Measurements from ENCODE around the gene S100A7A. TPM values are rescaled to one million over a fixed set of nuclear protein-coding genes. Genes with fewer than 3 reads are reported as not detected.
"Not testable (repeated sequence)": the region's sequence is repeated elsewhere in the genome, so short reads cannot be mapped to it uniquely, and the experiment has no call there.

The S100A7A gene
- total and polyA plus RNA-seq, 2 of the 8 experiments (the other 6 are each of a cell fraction or from before 2014, with no cell fraction given): not detected

DNA sequence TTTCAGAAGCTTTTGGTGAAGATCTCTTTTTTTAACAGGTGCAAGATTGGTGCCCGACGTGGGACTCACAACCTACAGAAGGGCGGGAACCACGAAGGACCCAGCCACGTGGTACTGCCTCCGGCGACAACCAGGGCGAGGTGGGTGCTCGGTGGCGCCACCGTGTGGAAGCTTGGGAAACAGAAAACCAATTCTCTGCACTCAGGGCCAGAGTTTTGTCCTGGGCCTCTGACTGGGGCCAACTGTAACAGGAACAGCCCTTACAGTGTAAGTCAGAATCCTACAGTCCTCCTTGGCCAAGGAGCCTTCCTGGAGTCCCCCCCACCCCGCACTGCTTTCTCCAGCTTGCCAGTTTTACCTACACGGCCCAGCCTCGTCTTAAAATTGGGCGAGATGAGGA is 11.6 kb upstream of the S100A7A start (continued):
- TF ChIP-seq SIRT6 (IDR thresholded peaks at IDR 0.05; ENCODE audit: low read length) (no peak), KDM5A (IDR thresholded peaks at IDR 0.05; ENCODE audit: low read length) (no peak)

DNA sequence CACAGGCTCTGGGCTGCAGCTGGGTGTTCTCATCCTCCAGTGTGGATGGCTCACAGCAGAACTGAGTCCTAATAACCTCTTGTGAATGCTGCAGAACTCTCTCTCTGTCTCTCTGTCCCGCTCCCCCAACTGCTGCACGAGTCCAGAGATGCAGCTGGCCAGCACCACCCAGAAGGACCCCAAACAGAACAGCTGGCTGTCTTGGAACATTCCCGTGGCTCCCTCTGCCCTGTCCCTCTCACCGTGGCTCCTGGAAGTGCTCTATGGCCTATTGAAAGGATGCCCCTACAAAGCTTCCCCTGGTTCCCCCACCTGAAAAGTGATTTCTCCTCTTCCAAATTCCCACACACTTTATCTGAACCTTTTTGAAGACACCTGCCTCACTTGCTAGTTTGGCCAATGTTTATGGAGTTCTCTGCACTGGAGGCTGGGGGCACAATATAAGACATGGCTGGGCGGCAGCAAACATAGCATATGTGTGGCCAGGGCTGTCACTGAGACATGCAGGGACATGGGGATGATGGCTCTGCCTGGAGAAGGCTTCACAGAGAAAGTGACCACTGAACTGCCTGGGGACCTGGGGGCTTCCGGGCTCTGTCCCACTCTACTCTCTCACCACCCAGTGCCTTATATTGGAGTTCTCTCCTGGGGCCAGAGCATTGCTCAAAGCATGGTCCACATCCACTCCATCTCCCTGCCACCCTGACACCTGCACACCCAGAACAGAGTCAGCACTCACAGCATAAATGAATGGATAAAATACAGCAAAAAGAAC is 10.3 kb upstream of the S100A7A start:
- H3K14ac ChIP-seq (ENCODE audit: insufficient read length); H4K8ac ChIP-seq (ENCODE audit: extremely low read depth, insufficient read depth, low read length); FAIRE-seq; H3K9ac ChIP-seq (replicated peaks in 1 of 4; ENCODE audit: extremely low read depth in 1 of 4, low read depth in 3 of 4, low read length in 3 of 4); H3K36me3 ChIP-seq (ENCODE audit: control insufficient read depth in 2 of 4, insufficient read depth in 4 of 4, low read length in 3 of 4); H2BK120ac ChIP-seq (replicated peaks; ENCODE audit: low read depth, low read length); H2BK20ac ChIP-seq (ENCODE audit: low read length); H2BK12ac ChIP-seq (ENCODE audit: low read depth, low read length); H4K5ac ChIP-seq (ENCODE audit: insufficient read length, low read depth, low read length); H4K91ac ChIP-seq (replicated peaks; ENCODE audit: insufficient read length, low read length); H3K18ac ChIP-seq (ENCODE audit: extremely low read depth, low read length); H3K23ac ChIP-seq (ENCODE audit: insufficient read length); H3K4me3 ChIP-seq (ENCODE audit: extremely low read depth in 1 of 4, insufficient read depth in 2 of 4, low read depth in 3 of 4, low read length in 4 of 4); H3K4me1 ChIP-seq (replicated peaks in 1 of 4; ENCODE audit: control insufficient read depth in 3 of 4, insufficient read depth in 4 of 4, low read length in 3 of 4); H3K56ac ChIP-seq (replicated peaks; ENCODE audit: insufficient read length, low read depth, low read length); H2BK15ac ChIP-seq (ENCODE audit: low read length); H2BK5ac ChIP-seq (ENCODE audit: low read depth, low read length); H3K79me2 ChIP-seq (ENCODE audit: control insufficient read depth in 1 of 2, insufficient read depth in 2 of 2, low read length in 2 of 2); H3K79me1 ChIP-seq (ENCODE audit: low read depth, low read length); H4K20me1 ChIP-seq (replicated peaks in 1 of 2; ENCODE audit: control insufficient read depth in 1 of 2, insufficient read depth in 2 of 2, low read length in 2 of 2); H3K9me3 ChIP-seq (ENCODE audit: insufficient read depth in 2 of 2, low read depth in 1 of 2, low read length in 1 of 2); H3K4me2 ChIP-seq (ENCODE audit: insufficient read depth in 1 of 2, low read depth in 2 of 2, low read length in 2 of 2); H3K27ac ChIP-seq (ENCODE audit: low read depth, low read length); POLR2A ChIA-PET (ENCODE audit: partially characterized antibody); H3K4ac ChIP-seq (replicated peaks; ENCODE audit: insufficient read length, low read depth, low read length); H2AK5ac ChIP-seq (ENCODE audit: low read depth, low read length); H2AFZ ChIP-seq (ENCODE audit: low read length); H3K23me2 ChIP-seq (ENCODE audit: low read depth, low read length): not testable (repeated sequence)
- CTCF ChIA-PET (ENCODE audit: partially characterized antibody): interaction anchor here (0.8 to 4.7 kb wide), 9 partner anchors 24 to 103 kb away, joined by 3 to 50 read pairs (median 6); no protein-coding TSS in a partner anchor
- peaks cover 0 to 11% (median 8%) of the 10 kb centered on the region in 4 experiments; a peak in 6 of 7 replicates for H3K27me3 ChIP-seq (replicated peaks in 1 of 4; ENCODE audit: control insufficient read depth in 3 of 4, extremely low read depth in 1 of 4, insufficient read depth in 3 of 4, low read length in 3 of 4)
- DNase-seq (ENCODE audit: low read depth in 1 of 2, low spot score in 2 of 2): peak in 1 of 2 experiments; percentile 24
- 85% methylated on average over 6 of the region's 6 CpGs; no CpG with 5 or more reads in 1 of the 2 experiments for WGBS, 2 experiments (ENCODE audit: extremely low coverage in 1 of 2, insufficient coverage in 1 of 2, insufficient read length in 1 of 2, insufficient replicate concordance in 2 of 2, low coverage in 1 of 2, low lambda C conversion rate in 2 of 2, missing lambda C conversion rate in 1 of 2)
